ENCODE measurements around the gene NLRP10.

Gene NLRP10

GRCh38 chr11:7949934-7950333 is 15.3 kb downstream of the NLRP10 start:
- Histone ChIP-seq H3K36me3 (ENCODE audit: insufficient read depth, low read length) (no peaks in the 10 kb centered on the region), H3K27ac (ENCODE audit: low read length) (no peak overlapping the region), H3K4me2 (ENCODE audit: insufficient read depth, low read length) (no peak overlapping the region), H3K4me3 (ENCODE audit: low read depth in 1 of 2, low read length in 2 of 2) (no peak overlapping the region), H4K20me1 (ENCODE audit: insufficient read depth, low read length) (no peaks in the 10 kb centered on the region), H3K4me1 (ENCODE audit: insufficient read depth, low read length) (no peaks in the 10 kb centered on the region), H3K9ac (ENCODE audit: low read depth, low read length) (no peak overlapping the region), H3K9me3 (ENCODE audit: insufficient read depth, low read length, severe bottlenecking) (no peaks in the 10 kb centered on the region), H3K27me3 (ENCODE audit: insufficient read depth, low read length, poor library complexity) (peaks cover 2% of the 10 kb centered on the region), H2AFZ (ENCODE audit: low read depth, low read length) (no peak overlapping the region), H3K79me2 (ENCODE audit: insufficient read depth, low read length) (no peaks in the 10 kb centered on the region)
- TF ChIP-seq CTCF (IDR thresholded peaks at IDR 0.05; ENCODE audit: borderline replicate concordance, extremely low read depth, low read length, poor library complexity, severe bottlenecking): no peak
- no peak for TF ChIP-seq EZH2 (IDR thresholded peaks at IDR 0.05; ENCODE audit: borderline replicate concordance, low read depth, low read length, severe bottlenecking)
- ATAC-seq (ENCODE audit: insufficient read depth, low read depth) (no peak), DNase-seq (no peak)

DNA sequence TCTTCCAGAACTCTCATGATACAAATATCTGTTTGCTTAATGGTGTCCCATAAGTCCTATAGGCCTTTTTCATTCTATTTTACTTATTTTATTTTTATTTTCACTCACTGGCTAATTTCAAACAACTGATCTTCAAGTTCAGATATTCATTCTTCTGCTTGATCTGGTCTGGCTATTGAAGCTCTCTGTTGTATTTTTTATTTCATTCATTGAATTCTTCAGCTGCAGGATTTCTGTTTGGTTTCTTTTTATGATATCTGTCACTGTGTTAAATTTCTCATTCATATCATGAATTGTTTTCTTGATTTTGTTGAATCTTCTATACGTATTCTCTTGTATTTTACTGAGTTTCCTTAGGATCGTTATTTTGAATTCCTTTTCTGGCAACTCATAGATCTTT is 21.1 kb downstream of the NLRP10 start:
- Histone ChIP-seq H4K20me1 (ENCODE audit: insufficient read depth, low read length) (no peaks in the 10 kb centered on the region), H3K4me2 (ENCODE audit: insufficient read depth, low read length) (no peak overlapping the region), H3K9ac (ENCODE audit: low read depth, low read length) (no peak overlapping the region), H3K4me3 (ENCODE audit: low read depth in 1 of 2, low read length in 2 of 2) (no peak overlapping the region), H3K79me2 (ENCODE audit: insufficient read depth, low read length) (no peaks in the 10 kb centered on the region), H3K36me3 (ENCODE audit: insufficient read depth, low read length) (no peaks in the 10 kb centered on the region), H3K27ac (ENCODE audit: low read length) (no peak overlapping the region), H3K4me1 (ENCODE audit: insufficient read depth, low read length) (no peaks in the 10 kb centered on the region), H2AFZ (ENCODE audit: low read depth, low read length) (no peak overlapping the region), H3K9me3 (ENCODE audit: insufficient read depth, low read length, severe bottlenecking) (no peaks in the 10 kb centered on the region), H3K27me3 (ENCODE audit: insufficient read depth, low read length, poor library complexity) (peaks cover 6% of the 10 kb centered on the region)
- TF ChIP-seq EZH2 (IDR thresholded peaks at IDR 0.05; ENCODE audit: borderline replicate concordance, low read depth, low read length, severe bottlenecking) (no peak), CTCF (IDR thresholded peaks at IDR 0.05; ENCODE audit: borderline replicate concordance, extremely low read depth, low read length, poor library complexity, severe bottlenecking) (no peak)
- ATAC-seq (ENCODE audit: insufficient read depth, low read depth) (no peak), DNase-seq (no peak)

GRCh38 chr11:7941608-7942007 is 23.6 kb downstream of the NLRP10 start, which contains the start of gene OR10A3:
OR10A3 (minus strand) TSS chr11:7941708; CDS start chr11:7939520, 2,188 bp downstream.
- DNase-seq (no peak), ATAC-seq (ENCODE audit: insufficient read depth, low read depth) (no peak)
- TF ChIP-seq EZH2 (IDR thresholded peaks at IDR 0.05; ENCODE audit: borderline replicate concordance, low read depth, low read length, severe bottlenecking): no peak
- no peak for TF ChIP-seq CTCF (IDR thresholded peaks at IDR 0.05; ENCODE audit: borderline replicate concordance, extremely low read depth, low read length, poor library complexity, severe bottlenecking)
- Histone ChIP-seq H3K27me3 (ENCODE audit: insufficient read depth, low read length, poor library complexity) (peaks cover 3% of the 10 kb centered on the region), H3K9ac (ENCODE audit: low read depth, low read length) (no peak within 1 kb of the TSS), H3K4me3 (ENCODE audit: low read depth in 1 of 2, low read length in 2 of 2) (no peak within 1 kb of the TSS), H3K4me1 (ENCODE audit: insufficient read depth, low read length) (no peaks in the 10 kb centered on the region), H3K9me3 (ENCODE audit: insufficient read depth, low read length, severe bottlenecking) (no peaks in the 10 kb centered on the region), H4K20me1 (ENCODE audit: insufficient read depth, low read length) (no peaks in the 10 kb centered on the region), H3K27ac (ENCODE audit: low read length) (no peak within 1 kb of the TSS), H2AFZ (ENCODE audit: low read depth, low read length) (no peak within 1 kb of the TSS), H3K79me2 (ENCODE audit: insufficient read depth, low read length) (no peaks in the 10 kb centered on the region), H3K4me2 (ENCODE audit: insufficient read depth, low read length) (no peak within 1 kb of the TSS), H3K36me3 (ENCODE audit: insufficient read depth, low read length) (no peaks in the 10 kb centered on the region)

- Histone ChIP-seq H3K4me3 (ENCODE audit: low read depth in 1 of 2, low read length in 2 of 2) (no peak overlapping the region), H3K4me1 (ENCODE audit: insufficient read depth, low read length) (no peaks in the 10 kb centered on the region), H3K79me2 (ENCODE audit: insufficient read depth, low read length) (no peaks in the 10 kb centered on the region), H3K4me2 (ENCODE audit: insufficient read depth, low read length) (no peak overlapping the region), H3K27ac (ENCODE audit: low read length) (no peak overlapping the region), H3K9me3 (ENCODE audit: insufficient read depth, low read length, severe bottlenecking) (no peaks in the 10 kb centered on the region), H3K9ac (ENCODE audit: low read depth, low read length) (no peak overlapping the region), H3K36me3 (ENCODE audit: insufficient read depth, low read length) (no peaks in the 10 kb centered on the region), H3K27me3 (ENCODE audit: insufficient read depth, low read length, poor library complexity) (peaks cover 3% of the 10 kb centered on the region), H2AFZ (ENCODE audit: low read depth, low read length) (no peak overlapping the region), H4K20me1 (ENCODE audit: insufficient read depth, low read length) (no peaks in the 10 kb centered on the region)
- TF ChIP-seq EZH2 (IDR thresholded peaks at IDR 0.05; ENCODE audit: borderline replicate concordance, low read depth, low read length, severe bottlenecking): no peak
- no peak for TF ChIP-seq CTCF (IDR thresholded peaks at IDR 0.05; ENCODE audit: borderline replicate concordance, extremely low read depth, low read length, poor library complexity, severe bottlenecking)
- ATAC-seq (ENCODE audit: insufficient read depth, low read depth) (no peak), DNase-seq (no peak)
Measured at GRCh38 chr11:7941146-7941545, 24.1 kb downstream of the NLRP10 start.
